Breast epithelium (tissue), 3 donors: ENCODE measurements around the gene SOX14.

Source experiments
- POLR2A ChIP-seq: fragments of 450-650 bp; IDR thresholded peaks from one replicate; pipeline ENCODE4 v1.6.1; 2016; ENCODE audit warnings: antibody characterized with exemption, mild to moderate bottlenecking, moderate library complexity
- POLR2AphosphoS5 ChIP-seq, 3 donors: sonication (generic); formaldehyde crosslinking; IDR thresholded peaks; one replicate each; pipeline ENCODE4 v1.6.1; 2017; ENCODE audit warnings: antibody characterized with exemption in 3 of 3
- TF ChIP-seq, protein P1 (sequence below), 3 donors: fragments of 450-650 bp; IDR thresholded peaks; one replicate each; pipeline ENCODE4 v1.5.1; 2016 to 2017; ENCODE audit warnings: antibody characterized with exemption in 3 of 3, mild to moderate bottlenecking in 3 of 3, moderate library complexity in 3 of 3

DNA sequence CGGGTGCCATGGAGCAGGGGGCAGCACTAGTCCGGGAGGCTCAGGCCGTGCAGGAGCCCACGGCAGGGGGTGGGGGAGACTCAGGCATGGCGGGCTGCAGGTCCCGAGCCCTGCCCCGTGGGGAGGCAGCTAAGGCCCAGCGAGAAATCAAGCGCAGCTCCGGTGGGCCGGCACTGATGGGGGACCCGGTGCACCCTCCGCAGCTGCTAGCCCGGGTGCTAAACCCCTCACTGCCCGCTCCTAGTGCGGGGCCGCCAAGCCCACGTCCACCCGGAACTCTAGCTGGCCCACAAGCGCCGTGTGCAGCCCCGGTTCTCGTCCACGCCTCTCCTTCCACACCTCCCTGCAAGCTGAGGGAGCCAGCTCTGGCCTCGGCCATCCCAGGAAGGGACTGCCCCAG is 49.6 kb upstream of the SOX14 start:
- TF ChIP-seq, protein P1, sequence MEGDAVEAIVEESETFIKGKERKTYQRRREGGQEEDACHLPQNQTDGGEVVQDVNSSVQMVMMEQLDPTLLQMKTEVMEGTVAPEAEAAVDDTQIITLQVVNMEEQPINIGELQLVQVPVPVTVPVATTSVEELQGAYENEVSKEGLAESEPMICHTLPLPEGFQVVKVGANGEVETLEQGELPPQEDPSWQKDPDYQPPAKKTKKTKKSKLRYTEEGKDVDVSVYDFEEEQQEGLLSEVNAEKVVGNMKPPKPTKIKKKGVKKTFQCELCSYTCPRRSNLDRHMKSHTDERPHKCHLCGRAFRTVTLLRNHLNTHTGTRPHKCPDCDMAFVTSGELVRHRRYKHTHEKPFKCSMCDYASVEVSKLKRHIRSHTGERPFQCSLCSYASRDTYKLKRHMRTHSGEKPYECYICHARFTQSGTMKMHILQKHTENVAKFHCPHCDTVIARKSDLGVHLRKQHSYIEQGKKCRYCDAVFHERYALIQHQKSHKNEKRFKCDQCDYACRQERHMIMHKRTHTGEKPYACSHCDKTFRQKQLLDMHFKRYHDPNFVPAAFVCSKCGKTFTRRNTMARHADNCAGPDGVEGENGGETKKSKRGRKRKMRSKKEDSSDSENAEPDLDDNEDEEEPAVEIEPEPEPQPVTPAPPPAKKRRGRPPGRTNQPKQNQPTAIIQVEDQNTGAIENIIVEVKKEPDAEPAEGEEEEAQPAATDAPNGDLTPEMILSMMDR (IDR thresholded peaks at IDR 0.05) = no peak
- TF ChIP-seq POLR2A (no peak), POLR2AphosphoS5 (IDR thresholded peaks at IDR 0.05) (no peak)
